Stimulated activated CD8-positive, alpha-beta memory T cell treated with anti-CD3 and anti-CD28 coated beads, Interleukin-2, amount 100 ng/mL, for 1 hour (primary cell): ENCODE data around the gene CPSF7.
A peak's percentile ranks its signal among the peaks of the same experiment; 100 is the strongest.
"Not testable (repeated sequence)": the region's sequence is repeated elsewhere in the genome, so short reads cannot be mapped to it uniquely, and the experiment has no call there.

Experiments used
- DNase-seq, 2 donors: peaks; one replicate each; pipeline ENCODE4 v3.0.0-alpha.2; 2020; ENCODE audit warnings: low read depth in 2 of 2

The CPSF7 gene

GRCh38 chr11:61439615-61440014 is 9.8 kb upstream of the CPSF7 start:
- no peak for DNase-seq

- no peak for DNase-seq
Measured at GRCh38 chr11:61437496-61437895, 7.7 kb upstream of the CPSF7 start.

DNA sequence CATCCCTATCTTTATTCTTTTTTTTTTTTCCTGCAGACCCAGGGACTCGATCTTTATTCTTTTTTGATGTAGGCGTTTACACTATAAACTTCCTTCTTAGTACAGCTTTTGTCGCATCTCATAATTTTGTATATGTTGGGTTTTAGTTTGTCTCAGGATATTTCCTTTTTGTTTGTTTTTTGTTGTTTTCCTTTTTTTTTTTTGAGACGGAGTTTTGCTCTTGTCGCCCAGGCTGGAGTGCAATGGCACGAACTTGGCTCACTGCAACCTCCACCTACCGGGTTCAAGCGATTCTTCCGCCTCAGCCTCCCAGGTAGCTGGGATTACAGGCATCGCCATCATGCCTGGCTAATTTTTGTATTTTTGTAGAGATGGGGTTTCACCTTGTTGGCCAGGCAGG is 1.1 kb upstream of the CPSF7 start:
- DNase-seq, result not testable (repeated sequence)

DNA sequence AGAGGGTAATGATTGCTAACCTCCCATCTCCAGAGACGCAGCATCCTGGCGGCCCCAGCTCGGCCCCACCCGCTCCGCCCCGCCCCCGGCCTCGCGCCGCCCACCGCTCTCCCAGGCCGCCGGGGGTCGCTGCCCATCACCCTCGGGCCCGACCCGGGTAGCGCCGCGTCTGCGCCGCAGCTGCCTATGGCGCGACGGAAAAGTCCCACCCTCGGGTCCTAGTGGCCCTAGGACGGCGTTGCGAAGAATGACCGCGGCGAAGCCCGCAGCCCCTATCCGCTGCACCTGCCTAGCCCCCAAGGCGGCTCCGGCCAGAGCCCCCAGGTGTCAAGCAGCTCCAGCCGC is 457 bp downstream of the CPSF7 start:
- DNase-seq, result peak; percentile 41 to 56

DNA sequence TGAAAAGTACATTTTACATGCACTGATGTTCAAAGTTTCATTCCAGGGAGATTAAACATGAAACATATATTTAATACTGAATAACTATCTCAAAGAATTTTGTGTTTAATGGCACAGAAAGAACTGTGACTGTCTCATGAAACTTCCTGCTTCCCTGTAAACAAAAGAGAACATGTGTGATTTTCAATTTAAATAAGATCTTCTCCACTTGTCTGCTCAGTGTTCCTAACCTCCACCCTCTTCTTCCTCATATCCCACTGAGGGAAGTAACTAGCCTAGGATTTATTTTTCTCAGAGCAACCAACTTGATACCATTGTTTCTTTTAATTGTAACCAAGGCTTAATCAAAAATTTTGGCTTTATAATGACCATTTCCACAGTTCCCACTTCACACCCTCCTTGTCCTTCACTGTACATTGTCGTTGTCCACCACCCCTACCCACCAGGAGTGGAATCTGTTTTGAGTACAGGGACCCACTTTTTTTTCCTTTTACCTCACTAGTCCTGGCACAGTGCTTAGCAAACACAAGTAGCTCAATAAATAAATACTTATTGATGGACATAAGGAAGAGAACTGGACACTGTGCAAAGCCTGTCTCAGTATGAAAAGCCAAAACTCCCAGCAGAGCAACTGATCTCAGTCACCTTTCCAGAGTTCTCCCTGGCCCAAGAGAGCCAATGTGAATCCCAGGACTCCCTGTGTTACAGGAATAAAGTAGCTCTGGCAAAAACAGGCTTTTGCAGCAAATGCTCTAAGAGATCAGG is 4.2 kb downstream of the CPSF7 start:
- no peak for DNase-seq

DNA sequence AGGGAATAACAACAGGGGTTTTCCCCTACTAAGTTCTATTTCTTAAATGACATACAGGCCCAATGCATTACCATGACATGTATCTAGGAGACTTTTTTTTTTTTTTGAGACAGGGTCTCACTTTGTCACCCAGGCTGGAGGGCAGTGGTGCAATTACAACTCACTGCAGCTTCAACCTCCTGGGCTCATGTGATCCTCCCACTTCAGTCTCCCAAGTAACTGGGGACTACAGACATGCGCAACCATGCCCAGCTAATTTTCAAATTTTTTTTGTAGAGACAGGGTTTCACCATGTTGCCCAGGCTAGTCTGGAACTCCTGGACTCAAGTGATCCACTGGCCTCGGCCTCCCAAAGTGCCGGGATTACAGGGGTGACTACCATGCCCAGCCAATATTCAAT is 7.5 kb downstream of the CPSF7 start:
- no peak for DNase-seq

DNA sequence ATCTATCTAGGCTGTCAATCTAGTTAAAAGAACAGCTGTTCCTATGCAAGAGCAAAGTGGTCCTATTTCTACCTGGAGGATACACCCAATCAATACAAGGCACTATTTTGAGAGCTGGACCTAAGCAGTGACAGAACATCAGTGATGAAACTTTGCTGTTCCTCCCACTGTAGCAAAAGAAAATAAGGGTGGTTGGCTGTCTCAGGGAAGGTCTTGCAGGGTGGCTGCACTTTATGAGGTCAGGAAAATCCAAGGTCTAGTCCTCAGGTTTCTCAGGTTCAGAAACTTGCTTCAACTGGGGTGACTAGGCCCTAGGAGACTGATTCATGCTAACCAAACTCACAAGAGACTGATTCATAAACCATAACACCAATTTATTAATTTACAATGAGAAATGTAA is 11.6 kb downstream of the CPSF7 start:
- no peak for DNase-seq

GRCh38 chr11:61417670-61418069 is 12.1 kb downstream of the CPSF7 start:
- no peak for DNase-seq

GRCh38 chr11:61416941-61417340 is 12.8 kb downstream of the CPSF7 start:
- no peak for DNase-seq

DNA sequence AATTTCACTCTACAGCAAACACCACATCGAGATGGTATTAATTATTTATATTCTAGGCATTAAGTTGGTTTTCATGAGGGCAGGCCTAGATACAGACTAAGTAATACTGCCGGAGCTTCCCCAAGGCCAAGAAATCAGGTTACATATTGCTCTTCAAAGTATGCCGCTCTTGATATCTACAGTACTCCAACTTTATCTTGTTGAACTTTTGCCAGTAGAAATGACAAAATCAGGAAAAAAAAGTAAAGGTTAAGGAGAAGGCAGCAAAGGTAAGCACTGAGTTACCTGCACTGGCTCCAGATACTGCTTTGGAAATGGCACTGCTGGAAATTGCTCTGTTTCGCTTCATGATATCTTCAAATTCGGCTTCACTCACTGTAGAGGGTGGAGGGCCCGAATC is 14.4 kb downstream of the CPSF7 start:
- DNase-seq, result no peak

DNA sequence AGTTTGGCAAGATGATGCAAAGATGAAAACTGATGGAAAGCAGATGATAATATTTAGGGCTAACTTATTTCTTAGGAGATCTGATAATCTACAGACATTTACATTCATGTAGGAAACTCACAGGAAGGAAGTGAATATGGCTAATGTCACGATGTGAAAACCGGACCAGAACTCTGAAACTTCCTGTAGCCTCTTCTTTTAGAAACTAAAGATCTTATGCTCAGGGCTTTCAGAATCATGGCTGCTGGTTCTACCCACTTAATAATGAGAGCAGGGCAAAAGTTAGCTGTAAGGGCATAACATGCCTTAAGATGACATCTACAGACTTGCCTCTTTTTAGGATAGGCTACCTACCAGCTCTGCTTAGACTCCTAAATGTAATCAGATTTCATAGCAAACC is 15.2 kb downstream of the CPSF7 start:
- no peak for DNase-seq

GRCh38 chr11:61413496-61413895 is 16.3 kb downstream of the CPSF7 start:
- no peak for DNase-seq

DNA sequence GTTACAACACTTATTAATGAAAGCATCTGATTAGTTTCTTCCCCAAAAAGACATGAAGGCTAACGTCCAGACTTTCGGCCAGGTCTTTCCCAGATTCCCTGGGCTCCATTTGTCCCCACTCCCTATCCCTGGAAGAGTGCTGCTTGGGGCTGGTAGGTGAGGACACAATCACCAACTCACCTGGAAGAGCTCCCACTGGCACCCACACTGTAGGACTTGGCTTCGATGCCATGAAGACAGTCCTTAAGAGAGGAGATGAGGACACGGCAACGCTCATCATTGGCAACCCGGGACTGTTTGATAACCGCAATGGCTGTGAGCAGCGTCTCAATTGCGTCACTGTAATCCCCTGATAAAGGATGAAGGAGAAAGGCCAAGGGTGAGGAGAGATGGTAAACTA is 18.2 kb downstream of the CPSF7 start:
- no peak for DNase-seq

- DNase-seq, result no peak
Measured at GRCh38 chr11:61406991-61407728, 22.6 kb downstream of the CPSF7 start.

GRCh38 chr11:61406067-61406466 is 23.7 kb downstream of the CPSF7 start:
- DNase-seq, result no peak

DNA sequence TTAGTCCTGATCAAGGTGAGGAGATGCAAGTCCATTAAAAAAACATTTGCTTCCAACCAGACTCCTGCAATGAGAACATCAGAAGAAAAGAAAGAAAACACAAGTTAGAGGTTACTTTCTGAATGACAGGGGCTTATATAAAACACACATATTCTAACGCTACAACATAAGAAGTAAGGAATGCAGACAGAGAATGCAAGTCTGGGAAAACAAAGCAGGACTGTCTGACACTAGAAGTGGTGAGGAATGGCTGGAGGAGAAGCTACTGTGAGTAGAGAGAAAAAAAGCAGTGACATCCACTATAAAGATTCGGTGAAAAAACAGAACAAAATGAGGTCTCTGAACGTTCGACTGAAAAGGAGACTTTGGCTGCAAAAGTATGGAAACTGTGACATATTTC is 25.1 kb downstream of the CPSF7 start:
- DNase-seq, result no peak

DNA sequence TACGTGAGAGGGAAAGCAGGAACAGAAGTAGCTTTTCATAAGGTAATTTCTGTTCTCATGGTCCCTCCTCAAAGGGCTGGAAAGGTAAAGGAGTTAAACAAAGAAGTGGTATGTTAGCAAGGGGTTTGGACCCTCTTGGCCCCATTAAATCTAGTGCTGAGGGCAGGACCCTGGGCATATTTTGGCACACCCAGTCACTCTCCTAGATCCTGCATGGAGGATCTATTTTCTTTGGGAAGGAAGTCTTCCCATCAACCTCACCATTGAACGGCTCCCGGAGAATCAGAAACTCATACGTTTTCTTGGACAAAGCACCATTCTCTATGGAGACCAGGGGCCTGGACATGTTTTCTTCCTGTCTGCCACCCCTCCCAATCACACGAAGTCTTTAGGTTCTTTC is 25.7 kb downstream of the CPSF7 start:
- DNase-seq, result no peak

GRCh38 chr11:61403658-61404057 is 26.1 kb downstream of the CPSF7 start:
- DNase-seq, result no peak

DNA sequence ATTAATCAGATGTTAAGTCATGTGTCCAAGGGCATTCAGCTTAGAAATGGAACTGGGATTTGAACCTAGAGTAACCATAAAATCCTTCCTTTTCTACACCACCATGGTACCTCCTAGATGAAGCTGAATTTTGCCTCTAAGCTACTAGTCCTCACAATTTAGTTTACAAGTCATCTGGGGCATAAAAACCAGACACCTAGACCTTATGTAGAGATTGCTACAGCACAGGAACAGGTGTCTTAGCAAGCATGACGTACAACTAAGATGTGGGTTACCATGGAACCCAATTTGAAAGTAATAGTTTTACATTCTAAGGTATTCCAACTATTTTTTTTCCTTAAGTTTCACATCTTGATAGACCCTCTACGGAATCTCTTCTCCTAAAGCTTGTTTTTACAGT is 28.2 kb downstream of the CPSF7 start:
- no peak for DNase-seq

GRCh38 chr11:61401173-61401572 is 28.6 kb downstream of the CPSF7 start:
- no peak for DNase-seq

- no peak for DNase-seq
Measured at GRCh38 chr11:61392981-61393595, 36.7 kb downstream of the CPSF7 start.

GRCh38 chr11:61390161-61390560 is 39.6 kb downstream of the CPSF7 start:
- DNase-seq, result no peak
